ENCODE data around the gene PROS1.
"Not testable (repeated sequence)": the region's sequence is repeated elsewhere in the genome, so short reads cannot be mapped to it uniquely, and the experiment has no call there.

Gene PROS1

DNA sequence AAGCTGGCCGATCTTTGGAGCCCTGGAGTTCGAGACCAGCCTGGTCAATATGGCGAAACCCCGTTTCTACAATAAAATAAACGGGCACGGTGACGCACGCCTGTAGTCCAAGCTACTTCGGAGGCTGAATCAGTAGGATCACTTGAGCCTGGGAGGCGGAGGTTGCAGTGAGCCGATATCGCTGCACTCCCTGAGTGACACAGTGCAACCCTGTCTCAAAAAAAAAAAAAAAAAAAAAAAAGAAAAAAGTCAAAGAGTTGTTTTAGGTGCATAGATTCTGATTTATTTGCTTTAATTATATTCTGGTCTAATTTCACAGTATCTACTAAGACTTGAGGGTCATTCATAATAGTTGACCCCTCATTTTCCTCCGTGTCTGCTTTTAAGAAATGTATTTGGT, 8.0 kb upstream of the PROS1 start:
- TF ChIP-seq, protein P1, sequence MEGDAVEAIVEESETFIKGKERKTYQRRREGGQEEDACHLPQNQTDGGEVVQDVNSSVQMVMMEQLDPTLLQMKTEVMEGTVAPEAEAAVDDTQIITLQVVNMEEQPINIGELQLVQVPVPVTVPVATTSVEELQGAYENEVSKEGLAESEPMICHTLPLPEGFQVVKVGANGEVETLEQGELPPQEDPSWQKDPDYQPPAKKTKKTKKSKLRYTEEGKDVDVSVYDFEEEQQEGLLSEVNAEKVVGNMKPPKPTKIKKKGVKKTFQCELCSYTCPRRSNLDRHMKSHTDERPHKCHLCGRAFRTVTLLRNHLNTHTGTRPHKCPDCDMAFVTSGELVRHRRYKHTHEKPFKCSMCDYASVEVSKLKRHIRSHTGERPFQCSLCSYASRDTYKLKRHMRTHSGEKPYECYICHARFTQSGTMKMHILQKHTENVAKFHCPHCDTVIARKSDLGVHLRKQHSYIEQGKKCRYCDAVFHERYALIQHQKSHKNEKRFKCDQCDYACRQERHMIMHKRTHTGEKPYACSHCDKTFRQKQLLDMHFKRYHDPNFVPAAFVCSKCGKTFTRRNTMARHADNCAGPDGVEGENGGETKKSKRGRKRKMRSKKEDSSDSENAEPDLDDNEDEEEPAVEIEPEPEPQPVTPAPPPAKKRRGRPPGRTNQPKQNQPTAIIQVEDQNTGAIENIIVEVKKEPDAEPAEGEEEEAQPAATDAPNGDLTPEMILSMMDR (IDR thresholded peaks at IDR 0.05; ENCODE audit: low read depth, low read length) = no peak
- DNase-seq (ENCODE audit: low read depth in 2 of 2) = no peak
- no peak overlapping the region for H3K4me3 ChIP-seq (replicated peaks in 1 of 2; ENCODE audit: low read depth in 2 of 2, low read length in 2 of 2)

DNA sequence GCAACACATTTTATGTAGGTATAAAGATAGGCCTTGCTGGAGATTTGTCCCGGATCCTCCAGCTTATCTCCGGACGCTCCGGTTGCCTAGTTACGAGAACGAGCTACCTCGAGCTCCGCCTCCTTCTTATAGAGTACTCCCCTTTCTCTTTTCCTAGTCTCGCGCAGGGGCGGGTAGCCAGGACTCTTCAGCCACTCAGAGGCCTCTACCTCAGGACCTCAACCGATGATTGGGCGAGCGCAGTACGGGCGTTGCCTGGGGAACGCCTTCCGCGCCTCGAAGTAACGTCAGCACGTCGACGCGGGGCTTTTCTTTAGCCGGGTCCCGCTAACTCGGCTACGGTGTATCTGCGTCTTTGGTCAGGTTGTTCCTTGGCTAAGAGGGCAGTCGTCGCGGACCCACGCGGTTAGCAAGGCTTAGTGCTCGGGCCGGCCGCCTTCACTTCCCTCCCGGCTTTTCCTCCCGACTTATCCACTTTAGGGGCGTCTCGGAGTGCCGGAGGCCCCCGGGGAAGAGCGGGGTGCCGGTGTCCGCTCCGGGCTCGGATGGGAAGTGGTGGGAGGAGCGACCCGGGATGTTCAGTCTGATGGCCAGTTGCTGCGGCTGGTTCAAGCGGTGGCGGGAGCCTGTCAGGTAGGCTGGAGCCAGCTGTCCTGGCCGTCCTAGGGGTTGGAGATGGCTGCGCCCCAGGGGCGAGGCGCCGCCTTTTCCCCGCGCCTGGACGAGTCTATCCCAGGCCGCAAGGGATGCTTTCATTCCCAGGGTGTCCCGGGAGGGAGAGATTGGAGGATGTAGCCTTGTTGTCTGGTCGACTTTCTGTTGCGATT, 6.4 kb upstream of the PROS1 start, which contains the start of gene ARL13B:
Gene ARL13B, plus strand, starts transcription at position 306 of the 827 bp plus-strand sequence. Its CDS starts 269 bp downstream, at position 575.
- DNase-seq (ENCODE audit: low read depth in 2 of 2) = peak; percentile 99
- TF ChIP-seq, protein P1 (IDR thresholded peaks at IDR 0.05; ENCODE audit: low read depth, low read length) = no peak
- H3K4me3 ChIP-seq (replicated peaks in 1 of 2; ENCODE audit: low read depth in 2 of 2, low read length in 2 of 2) = peak within 1 kb of the TSS; percentile 93

DNA sequence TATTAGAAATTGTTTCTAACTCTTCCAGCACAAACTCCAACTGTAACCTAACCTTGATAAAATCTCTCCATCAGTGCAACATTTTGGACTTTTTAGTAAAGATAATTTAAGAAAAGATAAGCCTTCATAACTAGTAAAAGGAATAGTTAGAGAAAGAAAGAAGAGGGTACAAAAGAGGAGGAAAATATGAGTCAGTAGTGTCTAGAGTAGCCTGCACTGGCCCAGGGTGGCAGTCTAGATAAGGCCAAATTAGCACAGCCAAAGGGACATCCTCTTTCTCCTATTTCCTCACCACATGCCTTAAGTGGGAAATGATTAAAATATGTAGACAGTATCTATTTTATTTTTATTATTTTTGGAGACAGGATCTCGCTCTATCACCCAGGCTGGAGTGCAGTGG, 3.7 kb downstream of the PROS1 start:
- TF ChIP-seq, protein P1 (IDR thresholded peaks at IDR 0.05; ENCODE audit: low read depth, low read length) = no peak
- no peak for DNase-seq (ENCODE audit: low read depth in 2 of 2)
- no peak overlapping the region for H3K4me3 ChIP-seq (replicated peaks in 1 of 2; ENCODE audit: low read depth in 2 of 2, low read length in 2 of 2)

DNA sequence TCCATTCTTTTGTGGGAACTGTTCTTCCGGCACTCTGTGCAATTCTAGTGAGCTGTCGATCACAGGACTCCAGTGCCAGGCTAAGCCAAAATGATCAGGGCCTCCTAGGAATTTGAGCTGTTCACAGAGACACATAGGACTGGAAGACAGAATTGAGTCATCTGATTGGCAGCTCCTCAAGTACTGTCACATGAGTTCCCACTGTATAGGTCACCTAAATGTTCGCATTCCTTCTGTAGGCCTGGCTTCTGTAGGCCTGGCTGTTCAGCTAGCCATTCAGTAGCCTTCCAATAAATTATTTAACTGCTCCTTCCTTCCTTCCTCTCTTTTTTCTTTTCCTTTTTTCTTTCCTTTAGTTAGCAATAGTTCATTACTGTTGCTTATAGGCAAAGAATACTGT, 4.3 kb downstream of the PROS1 start:
- peak; percentile 59 to 72 for DNase-seq (ENCODE audit: low read depth in 2 of 2)
- TF ChIP-seq, protein P1 (IDR thresholded peaks at IDR 0.05; ENCODE audit: low read depth, low read length) = no peak
- H3K4me3 ChIP-seq (replicated peaks in 1 of 2; ENCODE audit: low read depth in 2 of 2, low read length in 2 of 2) = no peak overlapping the region

DNA sequence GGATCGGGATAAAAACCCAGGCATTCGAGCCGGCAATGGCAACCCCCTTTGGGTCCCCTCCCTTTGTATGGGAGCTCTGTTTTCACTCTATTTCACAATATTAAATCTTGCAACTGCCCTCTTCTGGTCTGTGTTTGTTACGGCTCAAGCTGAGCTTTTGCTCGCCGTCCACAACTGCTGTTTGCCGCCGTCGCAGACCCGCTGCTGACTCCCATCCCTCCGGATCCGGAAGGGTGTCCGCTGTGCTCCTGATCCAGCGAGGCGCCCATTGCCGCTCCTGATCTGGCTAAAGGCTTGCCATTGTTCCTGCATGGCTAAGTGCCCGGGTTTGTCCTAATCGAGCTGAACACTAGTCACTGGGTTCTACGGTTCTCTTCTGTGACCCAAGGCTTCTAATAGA, 8.6 kb downstream of the PROS1 start:
- not testable (repeated sequence) for DNase-seq (ENCODE audit: low read depth in 2 of 2)

DNA sequence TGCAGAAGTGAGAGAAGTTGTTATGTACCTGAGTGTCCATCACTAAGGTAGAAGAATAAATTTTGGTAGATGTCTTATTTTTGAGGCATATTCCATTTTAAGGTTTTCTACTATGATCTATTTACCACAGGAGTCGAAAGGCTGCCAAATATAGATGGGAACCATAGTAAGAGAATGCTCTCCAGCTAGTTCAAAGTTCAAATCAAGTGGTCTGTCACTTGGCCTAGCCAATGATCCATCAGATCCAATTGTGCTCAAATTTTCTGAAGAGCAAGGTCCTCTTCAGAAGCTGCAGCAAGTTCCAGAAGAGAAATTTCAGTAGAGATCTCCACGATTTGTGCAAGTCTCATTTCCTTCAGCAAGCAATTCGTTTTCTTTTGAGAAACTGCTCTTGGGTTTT, 10.9 kb downstream of the PROS1 start:
- no peak overlapping the region for H3K4me3 ChIP-seq (replicated peaks in 1 of 2; ENCODE audit: low read depth in 2 of 2, low read length in 2 of 2)
- no peak for DNase-seq (ENCODE audit: low read depth in 2 of 2)
- TF ChIP-seq, protein P1 (IDR thresholded peaks at IDR 0.05; ENCODE audit: low read depth, low read length) = no peak

More for the DNA sequence above, 8.6 kb downstream of the PROS1 start:
- H3K4me3 ChIP-seq (replicated peaks in 1 of 2; ENCODE audit: low read depth in 2 of 2, low read length in 2 of 2) = not testable (repeated sequence)

DNA sequence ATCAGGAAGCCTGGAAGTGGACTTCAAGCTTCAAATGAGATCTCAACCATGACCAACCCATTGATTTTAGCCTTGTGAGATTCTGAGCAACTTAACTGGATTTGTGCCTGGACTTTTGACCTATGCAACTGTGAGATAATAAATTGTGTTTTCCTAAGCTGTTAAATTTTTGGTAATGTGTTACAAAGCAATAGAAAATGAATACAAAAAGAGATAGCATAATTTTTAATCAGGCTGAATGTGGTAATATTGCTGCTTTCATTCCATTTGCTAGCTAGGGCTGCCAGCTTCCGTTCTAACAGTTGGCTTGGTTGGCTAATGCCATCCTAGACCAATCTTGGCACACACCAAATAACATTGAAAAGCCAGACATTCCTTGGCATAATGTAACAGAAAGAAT, 12.2 kb downstream of the PROS1 start:
- no peak overlapping the region for H3K4me3 ChIP-seq (replicated peaks in 1 of 2; ENCODE audit: low read depth in 2 of 2, low read length in 2 of 2)
- DNase-seq (ENCODE audit: low read depth in 2 of 2) = peak in 1 of 2 donors; percentile 12
- TF ChIP-seq, protein P1 (IDR thresholded peaks at IDR 0.05; ENCODE audit: low read depth, low read length) = no peak

Measured in cardiac fibroblast (primary cell).